Mammary epithelial cell (primary cell): Measurements from ENCODE around the gene GSTP1.
"Not testable (repeated sequence)": the region's sequence is repeated elsewhere in the genome, so short reads cannot be mapped to it uniquely, and the experiment has no call there.

Source experiments
- CTCF ChIP-seq, 2 donors: IDR thresholded peaks in 1 of 2; conservative IDR thresholded peaks in 1 of 2; 2 replicates each; pipeline ENCODE4 v1.5.1; 2011 to 2012; ENCODE audit warnings: inconsistent platforms in 2 of 2, low read length in 2 of 2, mild to moderate bottlenecking in 2 of 2, control low read depth in 1 of 2, low read depth in 1 of 2; ENCODE audit not compliant: insufficient read depth in 1 of 2; ENCODE audit errors: extremely low read depth in 1 of 2
- EZH2 ChIP-seq: IDR thresholded peaks from 2 replicates; pipeline ENCODE4 v1.6.1; 2012; ENCODE audit warnings: low read length, inconsistent platforms, borderline replicate concordance

GRCh38 chr11:67621928-67622327, 38.3 kb downstream of the GSTP1 start:
- TF ChIP-seq CTCF (conservative IDR thresholded peaks at IDR 0.05 in 1 of 2, IDR thresholded peaks at IDR 0.05 in 1 of 2; ENCODE audit: extremely low read depth in 1 of 2, insufficient read depth in 1 of 2, low read depth in 1 of 2, low read length in 2 of 2); EZH2: not testable (repeated sequence)
